GM13977 (cell line): ENCODE results near the gene KLHL2.

ENCODE experiments used
- DNase-seq: peaks from one replicate; pipeline ENCODE4 v3.0.0; 2012; ENCODE audit warnings: low spot score
- CTCF ChIP-seq: IDR thresholded peaks from 2 replicates; pipeline ENCODE4 v1.5.1; 2012; ENCODE audit warnings: mild to moderate bottlenecking, control low read depth; ENCODE audit not compliant: insufficient read depth; ENCODE audit errors: extremely low read depth, missing control alignments
- in situ Hi-C: fragments of 300-500 bp; cut with MboI; formaldehyde crosslinking; loops from one replicate; pipeline ENCODE4 v1.12.0; 2022; ENCODE audit warnings: low sequenced_read_pairs, low pct_unique_long_range_greater_than_20kb, mixed read lengths, inconsistent platforms; ENCODE audit not compliant: unreplicated experiment

Gene KLHL2

GRCh38 chr4:165191814-165192499 lies 15.4 kb upstream of the KLHL2 start:
- DNase-seq: no peak
- no peak for TF ChIP-seq CTCF
- in situ Hi-C loops: no loop called here

- no peak for DNase-seq
- in situ Hi-C loops: no loop called here
Measured at GRCh38 chr4:165192500-165192898, 14.9 kb upstream of the KLHL2 start.

GRCh38 chr4:165192956-165193355 lies 14.4 kb upstream of the KLHL2 start:
- TF ChIP-seq CTCF: no peak
- no peak for DNase-seq
- in situ Hi-C loops: no loop called here

More at GRCh38 chr4:165192500-165192898, 14.9 kb upstream of the KLHL2 start:
- TF ChIP-seq CTCF: no peak

GRCh38 chr4:165194368-165194767 lies 13.0 kb upstream of the KLHL2 start:
- DNase-seq: no peak
- TF ChIP-seq CTCF: no peak
- in situ Hi-C loops: no loop called here

- no peak for DNase-seq
- in situ Hi-C loops: no loop called here
- TF ChIP-seq CTCF: no peak
Measured at GRCh38 chr4:165198329-165198728, 9.0 kb upstream of the KLHL2 start.

GRCh38 chr4:165199286-165199685 lies 8.1 kb upstream of the KLHL2 start:
- in situ Hi-C loops: no loop called here
- DNase-seq: no peak
- TF ChIP-seq CTCF: no peak
